Measurements from ENCODE around the gene MAP1LC3B2. TPM values are rescaled to one million over a fixed set of nuclear protein-coding genes. Genes with fewer than 3 reads are reported as not detected.

Gene MAP1LC3B2
- total and polyA plus RNA-seq, 8 donors = 0.49 to 1.8 (median 0.68) TPM; not detected in 2

- intact Hi-C loops (cut with DNase I) = no loop called here
- no peak for FAIRE-seq
- H3K4me3 ChIP-seq = no peak overlapping the region
- H3K4me1 ChIP-seq = no peaks in the 10 kb centered on the region
- no peak overlapping the region for H3K27ac ChIP-seq
- DNase-seq = no peak
- no peak for ATAC-seq
- TF ChIP-seq CTCF (IDR thresholded peaks at IDR 0.05) = no peak
- no peaks in the 10 kb centered on the region for H3K9me3 ChIP-seq
- H3K36me3 ChIP-seq = no peaks in the 10 kb centered on the region
- 84% methylated on average over 8 of the region's 8 CpGs for WGBS, 2 donors
- H3K27me3 ChIP-seq = no peaks in the 10 kb centered on the region
Observed at GRCh38 chr12:116613256-116613655, 54.1 kb downstream of the MAP1LC3B2 start.

- Histone ChIP-seq H3K27ac (no peak overlapping the region), H3K4me3 (no peak overlapping the region), H3K9me3 (no peaks in the 10 kb centered on the region), H3K4me1 (no peaks in the 10 kb centered on the region), H3K27me3 (no peaks in the 10 kb centered on the region), H3K36me3 (no peaks in the 10 kb centered on the region)
- no peak for TF ChIP-seq CTCF (IDR thresholded peaks at IDR 0.05)
- ATAC-seq (no peak), FAIRE-seq (no peak), DNase-seq (no peak)
- 66 to 75% methylated on average over 11 of the region's 11 CpGs for WGBS, 2 donors
- intact Hi-C loops (cut with DNase I) = no loop called here
Observed at GRCh38 chr12:116614194-116614915, 55.2 kb downstream of the MAP1LC3B2 start.

GRCh38 chr12:116615141-116615861 lies 56.1 kb downstream of the MAP1LC3B2 start:
- no peaks in the 10 kb centered on the region for H3K4me1 ChIP-seq
- DNase-seq (no peak), FAIRE-seq (no peak), ATAC-seq (no peak)
- no peak overlapping the region for H3K27ac ChIP-seq
- no peaks in the 10 kb centered on the region for H3K9me3 ChIP-seq
- no peak overlapping the region for H3K4me3 ChIP-seq
- no peak for TF ChIP-seq CTCF (IDR thresholded peaks at IDR 0.05)
- H3K27me3 ChIP-seq = no peaks in the 10 kb centered on the region
- 68 to 78% methylated on average over 13 of the region's 13 CpGs for WGBS, 2 donors
- no peaks in the 10 kb centered on the region for H3K36me3 ChIP-seq
- intact Hi-C loops (cut with DNase I) = no loop called here

GRCh38 chr12:116616536-116617248 lies 57.5 kb downstream of the MAP1LC3B2 start:
- H3K36me3 ChIP-seq = no peaks in the 10 kb centered on the region
- no peak for ATAC-seq
- TF ChIP-seq CTCF (IDR thresholded peaks at IDR 0.05) = no peak
- WGBS, 2 donors = 77 to 86% methylated on average over 12 of the region's 12 CpGs
- no peaks in the 10 kb centered on the region for H3K4me1 ChIP-seq
- H3K9me3 ChIP-seq = no peaks in the 10 kb centered on the region
- H3K27me3 ChIP-seq = no peaks in the 10 kb centered on the region
- H3K4me3 ChIP-seq = no peak overlapping the region
- intact Hi-C loops (cut with DNase I) = no loop called here
- no peak for FAIRE-seq
- DNase-seq = no peak
- H3K27ac ChIP-seq = no peak overlapping the region

Data from pancreas (tissue), 10 donors.